Measurements from ENCODE around the gene FBXL7. TPM values are rescaled to one million over a fixed set of nuclear protein-coding genes. Genes with fewer than 3 reads are reported as not detected.

FBXL7 gene
- total and polyA plus RNA-seq, 5 donors = 10.2 to 22.2 (median 17.9) TPM

DNA sequence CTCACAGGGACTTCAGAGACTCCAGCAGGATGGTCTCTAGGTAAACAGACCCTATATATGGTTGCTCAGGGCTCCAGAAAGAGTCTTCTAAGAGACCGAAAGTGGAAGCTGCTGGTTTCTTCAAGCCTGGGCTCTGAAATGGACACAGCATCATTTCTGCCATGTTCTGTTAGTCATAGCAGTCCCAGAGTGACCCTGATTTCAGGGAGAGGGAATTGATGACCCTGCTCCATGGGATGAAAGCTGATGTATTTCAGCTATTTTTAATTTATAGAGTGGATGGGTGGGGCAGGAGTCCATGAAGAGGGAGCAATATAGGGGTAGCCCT, 135.3 kb downstream of the FBXL7 start:
- no peak for ATAC-seq
- 92% methylated on average over 1 of the region's 1 CpG for WGBS
- no peak for DNase-seq
- Histone ChIP-seq H3K4me3 (ENCODE audit: low read length) (no peak overlapping the region), H3K27me3 (ENCODE audit: control insufficient read depth, insufficient read depth) (no peaks in the 10 kb centered on the region), H3K4me1 (ENCODE audit: control insufficient read depth, insufficient read depth, low read length) (peaks cover 3% of the 10 kb centered on the region), H3K27ac (ENCODE audit: low read length) (no peak overlapping the region), H3K9me3 (ENCODE audit: control insufficient read depth, low read length) (no peaks in the 10 kb centered on the region)
- intact Hi-C loops (cut with DNase I) = no loop called here

DNA sequence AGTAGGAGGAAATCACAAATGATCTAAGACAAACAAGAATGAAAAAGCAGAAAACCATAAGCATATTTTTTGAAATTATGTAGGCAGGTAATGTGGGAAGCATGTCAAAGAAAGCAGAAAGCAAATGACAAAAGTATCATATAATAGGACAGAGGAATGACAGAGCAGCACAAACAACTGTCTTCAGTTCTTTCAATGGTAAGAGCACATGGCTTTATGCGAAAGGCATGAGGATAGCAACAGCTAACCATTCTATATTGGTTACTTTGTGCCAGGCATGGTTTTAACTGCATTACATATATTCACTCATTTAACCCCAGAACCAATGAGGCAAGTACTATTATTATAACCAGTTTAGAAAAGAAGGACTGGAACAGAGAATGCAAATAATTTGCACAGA, 137.4 kb downstream of the FBXL7 start:
- DNase-seq = no peak
- Histone ChIP-seq H3K9me3 (ENCODE audit: control insufficient read depth, low read length) (no peaks in the 10 kb centered on the region), H3K27me3 (ENCODE audit: control insufficient read depth, insufficient read depth) (no peaks in the 10 kb centered on the region), H3K4me1 (ENCODE audit: control insufficient read depth, insufficient read depth, low read length) (peaks cover 3% of the 10 kb centered on the region), H3K4me3 (ENCODE audit: low read length) (no peak overlapping the region), H3K27ac (ENCODE audit: low read length) (no peak overlapping the region)
- no peak for ATAC-seq
- intact Hi-C loops (cut with DNase I) = no loop called here
- 98% methylated on average over 1 of the region's 1 CpG for WGBS

DNA sequence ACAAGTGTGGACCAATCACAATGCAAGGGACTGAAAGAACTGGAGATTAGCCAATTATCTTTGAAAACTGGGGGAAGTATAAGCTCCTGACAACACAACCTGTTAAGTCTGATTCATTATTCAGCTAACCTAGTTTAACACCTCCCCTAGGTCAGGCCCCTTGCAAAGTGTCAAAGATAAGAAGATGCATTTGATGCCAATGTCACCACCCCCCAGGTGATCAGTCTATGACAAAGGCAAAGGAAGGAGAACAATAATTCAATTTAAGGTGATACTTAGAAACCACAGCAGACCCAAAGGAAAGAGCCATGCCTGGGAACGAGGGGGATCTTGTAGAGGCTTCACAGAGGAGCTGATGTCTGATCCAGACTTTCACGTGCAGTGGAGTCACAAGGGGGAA, 137.9 kb downstream of the FBXL7 start:
- WGBS = 71% methylated on average over 2 of the region's 2 CpGs
- no peak for DNase-seq
- peaks cover 3% of the 10 kb centered on the region for H3K4me1 ChIP-seq (ENCODE audit: control insufficient read depth, insufficient read depth, low read length)

DNA sequence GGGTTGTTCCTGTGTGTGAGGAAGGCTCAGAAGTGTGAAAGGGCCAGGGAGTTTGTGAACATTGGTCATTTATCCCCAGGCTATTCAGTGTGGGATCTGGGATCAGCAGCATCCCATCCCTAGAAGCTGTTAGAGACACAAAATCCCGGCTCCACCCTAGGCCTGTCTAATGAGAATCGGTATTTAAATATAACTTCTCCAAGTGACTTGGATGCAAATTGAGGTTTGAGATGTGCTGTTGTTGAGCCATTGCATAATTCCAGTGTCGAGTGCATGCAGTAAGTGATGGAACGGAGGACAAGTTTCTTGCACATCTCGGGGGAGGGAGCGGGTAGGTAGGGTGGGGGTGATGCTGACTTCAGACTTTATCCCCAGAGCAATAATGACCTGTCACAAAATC, 138.3 kb downstream of the FBXL7 start:
- no peaks in the 10 kb centered on the region for H3K27me3 ChIP-seq (ENCODE audit: control insufficient read depth, insufficient read depth)
- H3K4me1 ChIP-seq (ENCODE audit: control insufficient read depth, insufficient read depth, low read length) = peaks cover 3% of the 10 kb centered on the region
- no peak for DNase-seq
- H3K27ac ChIP-seq (ENCODE audit: low read length) = no peak overlapping the region
- intact Hi-C loops (cut with DNase I) = no loop called here
- 82% methylated on average over 6 of the region's 6 CpGs for WGBS
- no peaks in the 10 kb centered on the region for H3K9me3 ChIP-seq (ENCODE audit: control insufficient read depth, low read length)
- ATAC-seq = no peak
- no peak overlapping the region for H3K4me3 ChIP-seq (ENCODE audit: low read length)

More for the DNA sequence above, 137.9 kb downstream of the FBXL7 start:
- Histone ChIP-seq H3K4me3 (ENCODE audit: low read length) (no peak overlapping the region), H3K27me3 (ENCODE audit: control insufficient read depth, insufficient read depth) (no peaks in the 10 kb centered on the region), H3K27ac (ENCODE audit: low read length) (no peak overlapping the region), H3K9me3 (ENCODE audit: control insufficient read depth, low read length) (no peaks in the 10 kb centered on the region)
- ATAC-seq = no peak
- intact Hi-C loops (cut with DNase I) = no loop called here

DNA sequence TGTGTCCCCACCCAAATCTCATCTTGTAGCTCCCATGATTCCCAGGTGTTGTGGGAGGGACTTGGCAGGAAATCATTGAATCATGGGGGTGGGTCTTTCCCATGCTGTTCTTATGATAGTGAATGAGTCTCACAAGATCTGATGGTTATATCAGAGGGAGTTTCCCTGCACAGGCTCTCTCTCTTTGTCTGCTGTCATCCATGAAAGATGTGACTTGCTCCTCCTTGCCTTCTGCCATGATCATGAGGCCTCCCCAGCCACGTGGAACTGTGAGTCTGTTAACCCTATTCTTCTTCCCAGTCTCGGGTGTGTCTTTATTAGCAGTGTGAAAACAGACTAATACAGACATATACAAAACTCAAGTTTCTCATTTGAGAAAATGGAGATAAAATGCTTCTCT, 139.3 kb downstream of the FBXL7 start:
- H3K4me3 ChIP-seq (ENCODE audit: low read length) = no peak overlapping the region
- intact Hi-C loops (cut with DNase I) = no loop called here
- no peaks in the 10 kb centered on the region for H3K27me3 ChIP-seq (ENCODE audit: control insufficient read depth, insufficient read depth)
- no peak for DNase-seq
- no peak overlapping the region for H3K27ac ChIP-seq (ENCODE audit: low read length)
- ATAC-seq = no peak
- no peaks in the 10 kb centered on the region for H3K9me3 ChIP-seq (ENCODE audit: control insufficient read depth, low read length)
- 63% methylated on average over 2 of the region's 2 CpGs for WGBS
- H3K4me1 ChIP-seq (ENCODE audit: control insufficient read depth, insufficient read depth, low read length) = peaks cover 3% of the 10 kb centered on the region

DNA sequence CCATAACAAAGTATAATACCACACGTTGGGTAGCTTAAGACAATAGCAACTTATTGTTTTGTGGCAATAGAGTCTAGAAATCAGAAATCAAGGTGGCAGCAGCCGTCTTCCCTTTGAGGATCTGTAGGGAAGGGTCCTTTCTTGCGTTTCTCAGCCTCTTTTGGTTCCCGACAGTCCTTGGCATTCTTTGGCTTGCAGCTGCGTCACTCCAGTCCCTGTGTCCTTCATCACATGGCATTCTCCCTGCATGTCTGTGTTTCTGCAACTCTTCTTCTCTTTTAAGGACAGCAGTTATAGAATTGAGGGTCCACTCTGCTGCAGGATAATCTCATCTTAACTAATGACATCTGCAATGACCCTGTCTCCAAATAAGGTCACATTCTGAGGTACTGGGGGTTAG, 140.1 kb downstream of the FBXL7 start:
- 88% methylated on average over 5 of the region's 5 CpGs for WGBS
- Histone ChIP-seq H3K4me1 (ENCODE audit: control insufficient read depth, insufficient read depth, low read length) (peaks cover 6% of the 10 kb centered on the region), H3K27me3 (ENCODE audit: control insufficient read depth, insufficient read depth) (no peaks in the 10 kb centered on the region), H3K9me3 (ENCODE audit: control insufficient read depth, low read length) (no peaks in the 10 kb centered on the region), H3K4me3 (ENCODE audit: low read length) (no peak overlapping the region), H3K27ac (ENCODE audit: low read length) (no peak overlapping the region)
- no peak for DNase-seq
- intact Hi-C loops (cut with DNase I) = no loop called here
- ATAC-seq = no peak

- WGBS = 43% methylated on average over 3 of the region's 3 CpGs
- intact Hi-C loops (cut with DNase I) = no loop called here
- H3K4me1 ChIP-seq (ENCODE audit: control insufficient read depth, insufficient read depth, low read length) = peaks cover 5% of the 10 kb centered on the region
These were observed 143.8 kb downstream of the FBXL7 start for GRCh38 chr5:15643731-15644130.

DNA sequence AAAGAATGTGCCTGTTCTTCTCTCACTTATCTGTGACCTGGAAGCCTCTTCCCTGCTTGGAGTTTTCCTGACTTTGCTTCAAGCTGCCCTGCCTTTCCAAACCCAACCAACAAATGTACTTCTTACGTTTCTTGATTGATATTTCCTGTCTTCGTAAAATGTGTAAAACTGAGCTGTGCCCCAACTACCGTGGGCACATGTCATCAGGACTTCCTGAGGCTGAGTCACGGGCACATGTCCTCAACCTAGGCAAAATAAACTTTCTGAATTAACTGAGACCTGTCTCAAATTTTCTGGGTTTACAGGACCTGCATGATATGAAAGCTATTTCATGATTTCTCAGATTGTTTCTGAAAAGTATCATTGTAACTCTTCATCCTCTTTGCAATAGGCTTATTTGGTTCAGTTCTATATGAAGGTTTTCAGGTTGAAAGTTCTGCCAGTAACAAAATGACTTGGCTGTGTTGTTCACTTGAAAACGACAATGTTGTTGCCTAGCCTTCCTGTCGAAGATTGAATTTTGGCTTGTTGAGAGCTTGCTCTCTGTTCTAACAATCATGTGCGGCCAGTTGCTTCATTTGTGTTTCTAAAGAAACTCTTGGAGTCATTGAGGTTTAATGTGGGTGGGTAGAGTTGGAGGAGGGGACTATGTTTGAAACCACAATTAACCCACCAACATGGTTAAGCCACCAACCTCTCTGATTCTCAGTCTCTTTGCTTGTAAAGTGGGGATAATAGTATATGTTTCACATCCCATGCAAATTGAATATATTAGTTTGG, 145.6 kb downstream of the FBXL7 start:
- ATAC-seq = peak in 1 of 2 donors; percentile 43
- H3K4me3 ChIP-seq (ENCODE audit: low read length) = no peak overlapping the region
- H3K27ac ChIP-seq (ENCODE audit: low read length) = no peak overlapping the region
- H3K9me3 ChIP-seq (ENCODE audit: control insufficient read depth, low read length) = no peaks in the 10 kb centered on the region
- WGBS = 34% methylated on average over 7 of the region's 7 CpGs
- H3K27me3 ChIP-seq (ENCODE audit: control insufficient read depth, insufficient read depth) = no peaks in the 10 kb centered on the region
- intact Hi-C loops (cut with DNase I) = no loop called here
- H3K4me1 ChIP-seq (ENCODE audit: control insufficient read depth, insufficient read depth, low read length) = peaks cover 5% of the 10 kb centered on the region
- DNase-seq = no peak

More at GRCh38 chr5:15643731-15644130, 143.8 kb downstream of the FBXL7 start:
- Histone ChIP-seq H3K27me3 (ENCODE audit: control insufficient read depth, insufficient read depth) (no peaks in the 10 kb centered on the region), H3K9me3 (ENCODE audit: control insufficient read depth, low read length) (no peaks in the 10 kb centered on the region), H3K4me3 (ENCODE audit: low read length) (no peak overlapping the region), H3K27ac (ENCODE audit: low read length) (no peak overlapping the region)
- DNase-seq (no peak), ATAC-seq (no peak)

- H3K27ac ChIP-seq (ENCODE audit: low read length) = no peak overlapping the region
- no peak overlapping the region for H3K4me3 ChIP-seq (ENCODE audit: low read length)
- DNase-seq (no peak), ATAC-seq (peak in 1 of 2 donors; percentile 40)
- H3K4me1 ChIP-seq (ENCODE audit: control insufficient read depth, insufficient read depth, low read length) = peaks cover 5% of the 10 kb centered on the region
- intact Hi-C loops (cut with DNase I) = no loop called here
- H3K27me3 ChIP-seq (ENCODE audit: control insufficient read depth, insufficient read depth) = no peaks in the 10 kb centered on the region
- WGBS = 24% methylated on average over 4 of the region's 4 CpGs
- H3K9me3 ChIP-seq (ENCODE audit: control insufficient read depth, low read length) = no peaks in the 10 kb centered on the region
These were observed 146.4 kb downstream of the FBXL7 start for GRCh38 chr5:15646371-15646770.

- intact Hi-C loops (cut with DNase I) = no loop called here
- Histone ChIP-seq H3K27me3 (ENCODE audit: control insufficient read depth, insufficient read depth) (no peaks in the 10 kb centered on the region), H3K9me3 (ENCODE audit: control insufficient read depth, low read length) (no peaks in the 10 kb centered on the region), H3K4me1 (ENCODE audit: control insufficient read depth, insufficient read depth, low read length) (peaks cover 5% of the 10 kb centered on the region), H3K4me3 (ENCODE audit: low read length) (no peak overlapping the region), H3K27ac (ENCODE audit: low read length) (no peak overlapping the region)
- 72% methylated on average over 4 of the region's 4 CpGs for WGBS
- ATAC-seq (no peak), DNase-seq (no peak)
These were observed 147.3 kb downstream of the FBXL7 start for GRCh38 chr5:15647251-15647650.

GRCh38 chr5:15650266-15650665, 150.3 kb downstream of the FBXL7 start:
- intact Hi-C loops (cut with DNase I) = no loop called here
- Histone ChIP-seq H3K27ac (ENCODE audit: low read length) (no peak overlapping the region), H3K4me1 (ENCODE audit: control insufficient read depth, insufficient read depth, low read length) (peaks cover 2% of the 10 kb centered on the region), H3K27me3 (ENCODE audit: control insufficient read depth, insufficient read depth) (no peaks in the 10 kb centered on the region), H3K4me3 (ENCODE audit: low read length) (no peak overlapping the region), H3K9me3 (ENCODE audit: control insufficient read depth, low read length) (no peaks in the 10 kb centered on the region)
- WGBS = 89% methylated on average over 2 of the region's 2 CpGs
- ATAC-seq = no peak
- no peak for DNase-seq

GRCh38 chr5:15654779-15655178, 154.8 kb downstream of the FBXL7 start:
- ATAC-seq (no peak), DNase-seq (no peak)
- 0% methylated on average over 1 of the region's 1 CpG for WGBS
- Histone ChIP-seq H3K27me3 (ENCODE audit: control insufficient read depth, insufficient read depth) (no peaks in the 10 kb centered on the region), H3K9me3 (ENCODE audit: control insufficient read depth, low read length) (no peaks in the 10 kb centered on the region), H3K4me1 (ENCODE audit: control insufficient read depth, insufficient read depth, low read length) (no peaks in the 10 kb centered on the region), H3K27ac (ENCODE audit: low read length) (no peak overlapping the region), H3K4me3 (ENCODE audit: low read length) (no peak overlapping the region)
- intact Hi-C loops (cut with DNase I) = no loop called here

Measured in right cardiac atrium (tissue), 5 donors.